Stimulated activated naive CD8-positive, alpha-beta T cell treated with anti-CD3 and anti-CD28 coated beads, Interleukin-15, Interleukin-2, amounts not matched to agents 100 U/mL and 50 U/mL, for 24 hours (primary cell): ENCODE measurements around the gene RHOBTB1.
"Not testable (repeated sequence)": the region's sequence is repeated elsewhere in the genome, so short reads cannot be mapped to it uniquely, and the experiment has no call there.

Source experiments
- ATAC-seq: fragments of 150-1000 bp; cut with Tn5 transposase; one replicate; pipeline ENCODE4 v1.10.0; 2021
- DNase-seq: peaks from one replicate; pipeline ENCODE4 v3.0.0; 2021

RHOBTB1 gene

DNA sequence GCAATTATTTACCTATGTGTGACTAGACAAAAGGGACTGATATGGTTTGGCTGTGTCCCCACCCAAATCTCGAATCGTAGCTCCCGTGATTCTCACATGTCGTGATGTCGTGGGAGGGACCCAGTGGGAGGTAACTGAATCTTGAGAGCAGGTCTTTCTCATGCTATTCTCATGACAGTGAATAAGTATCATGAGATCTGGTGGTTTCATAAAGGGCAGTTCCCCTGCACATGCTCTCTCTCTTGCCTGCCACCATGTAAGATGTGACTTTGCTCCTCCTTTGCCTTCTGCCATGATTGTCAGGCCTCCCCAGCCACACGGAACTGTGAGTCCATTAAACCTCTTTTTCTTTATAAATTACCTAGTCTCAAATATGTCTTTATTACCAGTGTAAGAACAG, 37.2 kb downstream of the RHOBTB1 start:
- not testable (repeated sequence) for DNase-seq, ATAC-seq

DNA sequence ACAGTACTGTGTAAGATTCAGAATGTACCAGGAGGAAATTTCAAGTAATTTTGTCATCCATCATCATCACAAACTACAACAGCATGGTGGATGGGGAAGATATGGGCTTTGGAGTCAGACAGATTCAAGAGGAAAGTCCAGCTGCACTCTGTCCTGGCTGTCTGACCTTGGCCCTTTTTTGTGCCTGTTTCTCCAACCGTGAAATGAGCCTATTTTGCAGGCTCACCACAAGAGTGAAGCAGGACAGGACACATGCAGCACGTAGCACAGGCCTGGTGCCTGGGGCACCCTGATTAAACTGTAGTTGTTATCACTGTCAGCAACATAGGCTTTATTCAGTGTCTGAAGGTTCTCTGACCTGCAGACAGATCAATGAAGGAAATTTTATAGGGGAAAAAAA, 37.6 kb downstream of the RHOBTB1 start:
- ATAC-seq (no peak), DNase-seq (no peak)

DNA sequence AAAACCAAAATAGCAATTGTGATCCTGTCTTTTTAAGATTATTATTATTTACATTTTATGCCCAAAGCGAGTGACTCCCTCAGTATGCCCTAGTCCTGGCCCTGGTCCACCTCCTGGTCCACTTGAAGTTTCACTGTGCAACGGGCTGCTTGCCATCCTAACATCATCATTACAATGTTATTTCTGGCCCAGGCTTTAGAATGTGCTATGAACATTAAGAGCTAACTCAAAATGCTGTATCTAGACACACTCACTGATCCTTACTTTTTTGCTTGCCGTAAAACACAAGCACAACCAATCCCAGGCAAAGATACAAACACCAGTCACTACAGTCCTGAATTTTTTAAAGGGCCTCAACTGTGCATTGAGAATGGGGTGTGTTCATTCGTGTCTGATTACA, 38.4 kb downstream of the RHOBTB1 start:
- ATAC-seq = no peak
- no peak for DNase-seq

DNA sequence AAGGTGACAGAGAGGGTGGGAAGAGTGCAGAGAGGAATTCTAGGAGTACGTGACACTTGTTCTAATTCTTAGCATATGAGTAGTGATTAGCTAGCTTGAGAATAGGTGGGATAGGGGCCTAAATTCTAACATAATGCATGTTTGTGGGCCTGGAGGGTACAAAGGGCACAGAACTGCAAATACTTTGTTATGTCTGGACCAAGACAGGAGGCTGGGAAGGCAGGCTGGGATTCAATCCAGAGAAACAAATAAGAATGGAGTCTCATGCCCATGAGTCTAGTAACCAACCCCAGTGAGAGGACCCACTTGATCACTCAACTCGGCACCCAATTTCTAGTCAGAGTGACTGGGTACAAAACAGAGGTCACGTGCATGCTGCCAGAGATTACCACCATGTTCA, 40.9 kb downstream of the RHOBTB1 start:
- ATAC-seq (no peak), DNase-seq (no peak)

DNA sequence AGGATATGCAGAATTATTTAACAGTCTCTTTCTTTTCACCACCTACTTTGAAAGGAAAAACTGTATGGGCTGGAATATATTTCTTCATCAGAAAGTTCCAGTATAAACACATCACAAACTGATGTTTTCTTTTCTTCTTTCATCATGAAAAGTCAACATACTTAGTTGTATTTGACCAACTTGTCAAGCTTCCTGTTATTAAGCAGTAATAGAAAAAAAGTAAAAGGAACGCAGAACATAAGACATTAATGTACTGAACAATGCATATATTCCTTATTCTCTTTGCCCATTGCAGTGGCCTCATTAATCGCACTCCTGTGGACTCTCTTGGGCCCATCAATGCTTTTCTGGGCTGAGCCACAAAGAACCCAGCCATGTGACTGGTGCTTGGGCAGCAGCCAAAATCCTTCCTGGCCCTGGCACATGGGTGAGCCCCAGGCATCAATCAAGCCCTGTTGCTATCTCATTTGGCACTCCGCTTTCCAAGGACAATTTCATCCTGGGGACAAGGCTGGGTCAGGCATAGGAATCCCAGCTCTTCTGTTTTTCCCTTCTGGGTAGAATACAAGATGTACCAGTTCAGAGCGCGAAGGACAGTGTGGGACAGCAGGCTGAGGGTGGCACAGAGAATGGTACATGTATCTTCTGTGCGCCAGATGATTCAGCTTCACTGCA, 42.3 kb downstream of the RHOBTB1 start:
- no peak for DNase-seq
- ATAC-seq = no peak

DNA sequence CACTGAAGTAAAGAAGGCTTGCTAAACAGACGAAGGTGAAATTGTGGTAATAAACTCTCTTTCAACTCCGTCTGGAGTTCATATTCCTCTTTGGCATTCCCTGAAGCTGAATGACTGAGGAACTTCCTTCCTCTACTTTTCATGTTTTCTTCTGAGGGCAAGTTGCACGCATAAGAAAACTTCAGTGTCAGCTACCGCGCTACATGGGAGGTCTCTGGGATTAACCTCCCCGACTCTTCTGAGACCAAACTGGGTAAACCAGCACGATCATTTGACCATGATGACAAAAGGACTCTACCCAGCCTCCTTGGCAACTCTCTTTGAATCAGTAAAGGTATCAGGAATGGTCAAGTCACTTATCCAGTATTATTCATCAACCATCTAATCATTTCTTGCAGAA, 44.7 kb downstream of the RHOBTB1 start:
- ATAC-seq (no peak), DNase-seq (no peak)

DNA sequence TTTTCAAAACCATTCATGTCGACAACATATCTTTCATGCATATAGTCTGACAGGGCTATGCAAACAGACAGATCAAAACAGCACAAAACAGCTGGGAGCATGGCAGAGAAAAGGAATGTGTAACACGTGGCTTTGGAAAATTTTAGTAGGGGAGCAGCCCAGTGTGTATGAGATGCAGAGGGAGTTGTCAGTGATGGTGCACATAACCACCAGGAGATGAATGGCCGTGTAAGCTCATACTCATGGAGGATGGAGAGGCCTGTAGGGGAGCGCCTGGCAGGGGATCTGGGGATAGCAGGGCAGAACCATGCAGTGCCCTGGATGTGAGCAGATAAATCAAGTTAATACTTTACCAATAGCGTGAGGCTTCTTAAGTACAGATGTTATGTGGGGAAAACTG, 45.7 kb downstream of the RHOBTB1 start:
- ATAC-seq (no peak), DNase-seq (no peak)

DNA sequence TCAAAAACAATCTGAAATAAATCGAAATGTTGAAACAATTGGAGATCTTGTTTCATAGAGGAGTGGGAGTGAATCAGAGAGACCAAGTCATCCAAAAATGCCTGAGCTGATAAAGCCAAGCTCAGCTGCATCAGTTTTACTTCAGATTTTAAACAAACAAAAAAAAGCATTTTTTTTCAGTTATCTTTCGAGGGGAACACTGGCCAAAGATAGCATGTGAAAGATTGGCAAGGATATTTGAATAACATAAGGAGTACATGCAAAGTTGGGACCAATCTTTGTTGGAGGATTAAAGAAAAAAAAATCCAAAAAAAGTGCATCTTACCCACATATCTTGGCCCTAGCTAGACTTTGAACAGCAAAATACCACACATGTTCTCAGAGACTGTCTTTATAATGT, 47.2 kb downstream of the RHOBTB1 start:
- DNase-seq (no peak), ATAC-seq (no peak)

DNA sequence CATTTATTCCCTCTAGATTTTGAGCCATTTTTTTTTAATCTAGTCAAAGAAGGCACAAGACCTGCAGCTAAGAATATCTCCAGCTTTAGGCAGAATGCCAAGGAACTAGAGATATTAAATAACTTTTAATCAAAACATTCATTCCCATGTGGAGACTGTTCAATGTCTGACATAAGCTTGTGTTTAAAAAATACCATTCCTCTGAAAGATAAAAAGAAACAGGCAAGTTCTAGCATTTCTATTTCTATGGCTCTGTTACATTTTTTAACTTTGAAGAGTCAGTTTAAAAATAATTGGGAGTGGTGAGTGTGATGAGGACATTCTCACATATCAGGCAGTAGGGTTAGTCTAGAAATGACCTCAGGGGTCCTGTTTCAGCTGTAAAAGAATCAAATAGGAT, 48.0 kb downstream of the RHOBTB1 start:
- no peak for DNase-seq
- no peak for ATAC-seq

DNA sequence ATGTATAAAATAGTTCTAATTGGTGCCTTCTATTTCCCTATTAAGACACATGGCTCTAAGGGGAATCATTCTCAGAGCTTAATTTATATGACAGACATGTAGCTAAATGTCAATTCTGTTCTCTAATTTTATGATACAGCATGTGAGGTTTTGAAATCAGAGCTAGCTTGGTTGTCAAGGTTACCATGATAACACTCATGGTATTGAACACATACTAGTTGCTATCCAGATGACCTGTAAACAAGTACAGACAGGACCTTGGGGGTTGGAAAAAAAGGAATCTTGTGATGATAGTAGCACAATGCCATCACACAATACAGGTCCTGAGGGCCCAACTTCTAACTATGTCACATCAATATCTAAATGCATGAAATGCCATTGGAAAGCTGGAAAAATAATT, 49.2 kb downstream of the RHOBTB1 start:
- no peak for ATAC-seq
- no peak for DNase-seq

DNA sequence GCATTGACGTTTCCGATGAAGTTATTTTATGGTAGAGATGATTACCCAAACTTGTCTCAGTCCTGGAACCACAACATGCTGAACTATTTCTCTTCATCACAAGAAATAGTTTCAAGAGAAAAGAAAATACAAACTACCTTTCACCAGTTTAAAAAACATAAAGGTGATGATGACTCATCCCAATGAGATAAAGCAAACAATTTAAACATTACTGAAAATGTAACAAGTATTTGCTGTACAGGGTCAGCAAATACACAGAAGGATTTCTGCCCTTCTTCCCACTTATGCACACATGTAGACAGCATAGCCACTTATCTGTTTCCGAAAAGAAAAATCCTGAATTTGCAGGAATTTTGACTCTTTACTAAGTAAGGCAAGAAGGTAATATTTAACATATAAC, 50.8 kb downstream of the RHOBTB1 start:
- DNase-seq (no peak), ATAC-seq (no peak)

DNA sequence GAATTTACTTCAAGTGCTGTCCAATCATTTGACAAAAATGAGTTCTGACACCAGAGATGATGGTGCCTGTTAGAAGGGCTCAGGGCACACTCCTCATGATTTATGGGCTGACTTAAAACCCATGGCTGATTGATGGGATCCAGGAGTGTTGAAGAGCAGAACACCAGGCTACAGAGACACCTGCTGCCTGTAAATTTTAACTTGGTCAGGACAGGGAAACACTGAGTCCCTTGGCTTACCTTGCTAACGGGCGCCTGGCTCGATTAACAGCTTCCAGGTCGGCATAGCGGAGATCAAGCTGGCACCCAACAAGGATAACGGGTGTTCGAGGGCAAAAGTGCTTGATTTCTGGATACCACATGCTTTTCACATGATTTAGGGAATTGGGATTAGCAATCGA, 51.4 kb downstream of the RHOBTB1 start:
- ATAC-seq = no peak
- DNase-seq = no peak

DNA sequence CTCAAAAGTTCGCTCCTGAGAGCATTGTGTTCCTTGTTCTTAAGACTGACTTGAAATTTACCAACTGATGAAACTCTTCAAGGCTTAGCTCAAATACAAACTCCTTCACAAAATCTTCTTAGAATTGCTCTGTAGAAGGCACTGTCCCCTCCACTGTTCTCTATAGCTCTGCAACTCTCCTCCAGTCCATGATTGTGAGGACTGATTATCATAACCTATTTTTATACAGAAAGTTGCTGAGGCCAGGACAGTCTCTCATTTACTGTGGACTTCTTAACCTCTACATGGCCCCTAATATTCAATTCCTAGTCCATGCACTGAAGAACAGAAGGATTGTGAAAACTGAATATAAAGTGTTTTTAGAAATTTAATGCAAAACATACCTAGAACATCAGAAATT, 53.2 kb downstream of the RHOBTB1 start:
- DNase-seq (no peak), ATAC-seq (no peak)

DNA sequence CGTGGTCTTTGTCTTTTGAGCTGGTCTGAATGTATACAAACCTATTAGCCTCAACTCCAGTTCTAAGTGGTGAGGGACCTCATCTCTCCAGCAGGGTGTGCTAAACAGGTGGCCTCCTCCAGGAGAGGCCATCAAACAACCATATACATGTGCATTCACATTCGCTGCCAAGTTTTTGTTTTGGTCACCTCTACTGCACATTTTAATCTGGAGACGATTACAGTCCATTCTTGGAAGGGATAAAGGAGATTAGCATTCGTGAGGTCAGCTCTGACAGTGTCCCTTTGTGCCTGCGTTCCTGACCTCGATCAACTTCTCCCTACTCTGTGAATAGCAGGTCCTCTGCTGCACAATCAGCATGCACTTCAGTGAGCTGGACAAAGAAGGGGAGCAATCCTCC, 60.8 kb downstream of the RHOBTB1 start:
- ATAC-seq (no peak), DNase-seq (no peak)

DNA sequence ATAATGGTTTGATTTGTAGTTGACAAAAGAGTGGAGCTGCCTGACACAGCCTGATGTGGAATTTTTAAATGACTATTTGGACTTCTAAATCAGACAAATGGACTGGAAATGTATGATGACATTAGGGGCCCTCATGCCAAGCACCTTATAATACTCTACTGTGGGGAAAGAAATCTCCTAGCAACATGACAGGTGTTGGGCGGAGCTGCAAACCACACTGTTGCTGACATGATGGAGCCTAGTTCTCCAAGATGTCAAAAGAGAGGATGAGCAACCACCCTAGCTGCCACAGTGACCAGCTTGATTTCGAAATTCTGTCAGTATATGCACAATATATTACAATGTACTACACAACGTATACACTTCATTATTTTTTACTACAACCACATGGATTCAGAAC, 65.8 kb downstream of the RHOBTB1 start:
- no peak for ATAC-seq
- no peak for DNase-seq

DNA sequence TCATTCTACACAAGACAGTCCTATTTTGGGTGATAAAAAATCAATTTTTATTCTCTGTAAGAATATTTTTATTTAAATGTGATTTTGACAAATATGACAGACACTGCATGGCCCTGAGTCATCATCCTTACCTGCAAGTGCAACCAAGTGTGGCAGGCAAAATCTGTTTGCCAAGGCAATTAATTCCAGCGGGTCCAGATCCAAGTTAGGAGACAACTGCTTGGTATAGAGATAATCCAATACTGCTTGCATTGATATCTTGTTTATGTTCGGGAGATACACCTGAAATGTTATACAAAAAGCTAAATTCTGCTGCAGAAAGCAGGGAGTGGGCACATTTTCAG, 66.2 kb downstream of the RHOBTB1 start:
- DNase-seq (no peak), ATAC-seq (no peak)

DNA sequence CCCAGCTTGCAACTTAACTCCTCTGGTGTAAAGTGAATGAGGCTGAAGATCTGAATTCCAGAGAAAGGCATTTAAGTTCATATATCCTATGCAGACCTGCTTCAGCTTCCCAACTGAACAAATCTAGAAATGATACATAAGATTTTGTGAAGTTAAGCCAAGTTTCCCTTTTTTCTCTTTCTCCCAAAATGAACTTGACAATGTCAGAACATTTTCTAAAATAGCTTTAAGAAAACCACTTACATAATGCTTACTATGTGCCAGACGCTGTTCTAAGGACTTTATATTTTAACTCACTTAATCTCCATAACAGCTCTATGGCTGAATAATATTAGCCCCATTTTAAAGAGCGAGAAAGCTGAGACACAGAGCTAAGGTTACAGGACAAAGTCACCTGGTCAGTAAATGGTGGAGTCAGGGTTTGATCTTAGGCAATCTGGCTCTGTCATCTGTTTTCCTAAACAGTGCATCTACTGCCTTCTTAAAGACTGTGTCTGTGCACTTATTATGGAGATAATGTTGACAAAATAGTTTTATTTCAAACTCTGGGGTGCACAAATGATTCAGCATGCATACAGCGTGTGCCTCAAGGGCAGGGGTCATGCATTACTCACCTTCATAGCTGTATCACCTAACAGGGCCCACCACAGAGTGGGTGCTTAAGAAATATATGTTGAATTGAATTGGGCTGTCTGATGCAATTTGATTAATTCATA, 66.8 kb downstream of the RHOBTB1 start:
- no peak for DNase-seq
- no peak for ATAC-seq

DNA sequence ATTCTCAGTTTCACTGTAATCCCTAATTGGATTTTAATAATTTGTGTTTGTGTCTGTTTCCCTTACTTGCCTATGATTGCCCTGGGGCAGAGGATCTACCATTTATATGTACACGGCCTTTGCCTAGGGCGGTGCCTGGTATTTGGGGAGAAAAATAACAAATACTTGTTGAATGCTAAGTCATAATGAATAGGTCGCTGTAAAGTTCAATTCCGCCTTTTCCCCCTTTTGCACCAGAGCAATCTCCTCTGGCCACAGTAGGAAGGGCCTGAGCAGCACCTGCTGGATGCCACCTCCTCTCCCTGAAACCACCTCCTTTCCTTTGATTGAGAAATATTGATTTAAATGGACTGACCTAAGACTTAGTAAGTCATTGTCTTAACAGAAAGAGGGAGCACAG, 70.2 kb downstream of the RHOBTB1 start:
- DNase-seq = no peak
- no peak for ATAC-seq

DNA sequence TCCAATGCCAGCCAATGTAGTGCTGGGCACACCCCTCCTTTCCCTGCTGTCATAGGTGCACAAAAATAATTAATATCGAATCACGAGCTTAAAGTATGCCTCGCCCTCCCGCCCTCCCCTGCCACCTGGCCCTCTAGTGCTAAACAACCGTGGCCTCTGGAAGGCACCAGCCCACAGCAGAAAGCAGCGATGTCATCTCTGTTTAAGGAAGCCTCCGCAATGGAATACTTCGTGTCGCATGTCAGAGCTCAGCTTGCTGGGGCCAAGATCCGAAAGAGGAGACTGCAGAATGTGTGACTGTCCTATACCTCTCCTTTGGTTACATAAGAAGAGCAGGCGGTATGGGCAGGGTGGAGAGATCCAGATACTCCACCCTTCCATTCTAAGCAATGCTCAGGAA, 71.5 kb downstream of the RHOBTB1 start:
- ATAC-seq (no peak), DNase-seq (no peak)

DNA sequence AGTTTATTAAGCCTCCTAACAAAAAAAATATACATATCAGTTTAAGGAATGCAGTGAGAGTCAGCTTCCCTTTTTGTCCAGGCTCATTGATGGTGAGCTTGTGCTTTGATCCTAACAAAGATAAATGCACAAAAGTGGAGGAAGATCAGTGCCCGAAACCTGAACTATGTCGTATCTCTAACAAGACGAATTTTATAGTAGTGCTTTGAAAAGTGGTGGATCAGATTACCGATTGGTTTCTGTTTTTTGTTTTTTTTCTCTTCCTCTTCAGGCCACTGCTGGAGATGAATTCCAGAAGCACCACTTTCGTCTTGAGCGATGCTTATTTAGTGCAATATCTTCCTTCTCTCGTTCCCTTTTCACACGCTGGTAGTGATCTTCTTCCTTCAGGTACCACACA, 72.8 kb downstream of the RHOBTB1 start:
- ATAC-seq (no peak), DNase-seq (no peak)

DNA sequence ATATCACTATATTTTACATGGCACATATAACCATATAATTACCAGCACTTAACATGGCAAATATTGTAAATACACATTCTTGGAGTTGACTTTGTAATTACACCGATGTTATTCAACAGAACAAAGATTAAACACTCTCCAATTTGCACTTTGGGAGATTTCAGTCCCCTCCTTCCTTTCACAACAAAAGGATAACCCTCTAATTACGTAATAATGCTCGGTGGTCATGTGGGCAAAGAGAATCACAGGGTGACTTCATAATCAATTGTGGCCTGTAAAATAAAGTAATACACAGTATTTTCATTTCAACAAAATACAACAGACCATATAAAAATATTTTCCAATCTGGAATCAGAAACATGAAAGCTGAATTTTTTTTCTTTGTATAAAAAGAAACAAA, 73.2 kb downstream of the RHOBTB1 start:
- ATAC-seq = no peak
- DNase-seq = no peak

DNA sequence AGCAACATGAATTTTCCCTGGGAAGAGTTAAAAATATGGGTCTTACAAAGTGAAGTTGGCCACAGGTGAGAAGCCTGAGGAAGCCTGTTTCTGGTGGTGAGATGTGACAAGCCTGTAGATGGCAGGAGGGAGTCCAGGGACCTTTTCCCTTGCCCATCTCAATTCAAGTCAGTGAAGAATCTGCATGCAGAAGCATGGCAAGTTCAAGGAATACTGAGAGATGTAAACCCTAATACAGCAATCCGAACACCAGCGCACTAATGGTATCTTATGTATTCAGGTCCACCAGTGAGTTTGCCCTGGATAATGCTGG, 73.6 kb downstream of the RHOBTB1 start:
- ATAC-seq (no peak), DNase-seq (no peak)

DNA sequence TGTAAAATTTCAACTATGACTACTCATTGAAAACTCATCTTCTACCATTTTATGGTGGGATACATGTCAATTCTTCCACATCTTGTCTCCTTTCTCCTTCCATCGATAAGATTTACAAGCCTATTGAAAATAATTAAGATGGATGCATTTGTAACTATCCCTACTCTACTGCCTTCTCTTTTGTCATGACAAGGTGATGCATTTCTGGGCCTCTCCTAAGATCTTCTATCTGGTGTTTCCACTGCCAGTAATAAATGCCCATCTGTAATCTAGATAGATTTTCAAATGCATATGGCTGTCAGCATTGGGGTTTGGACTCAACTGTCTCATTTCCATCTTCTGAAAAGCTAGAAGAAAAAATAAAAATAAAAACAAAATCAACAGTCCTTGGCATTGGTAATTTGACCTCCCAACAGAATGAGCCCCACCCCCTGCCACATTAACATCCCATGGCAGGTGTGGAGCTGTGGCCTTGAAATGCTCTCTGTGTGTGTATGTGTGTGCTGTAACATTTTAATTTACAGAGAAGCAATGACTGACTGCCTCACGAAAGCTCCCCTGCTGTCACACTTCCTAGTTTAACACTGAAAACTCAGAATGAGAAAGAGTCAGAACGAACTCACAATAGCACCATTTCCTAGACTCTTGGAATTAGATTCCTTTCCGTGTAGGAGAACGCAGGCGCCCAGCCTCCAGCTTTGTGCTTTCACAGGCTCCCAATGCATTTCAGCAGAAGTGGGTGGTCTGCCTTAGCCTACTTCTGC, 74.2 kb downstream of the RHOBTB1 start:
- no peak for ATAC-seq
- no peak for DNase-seq

DNA sequence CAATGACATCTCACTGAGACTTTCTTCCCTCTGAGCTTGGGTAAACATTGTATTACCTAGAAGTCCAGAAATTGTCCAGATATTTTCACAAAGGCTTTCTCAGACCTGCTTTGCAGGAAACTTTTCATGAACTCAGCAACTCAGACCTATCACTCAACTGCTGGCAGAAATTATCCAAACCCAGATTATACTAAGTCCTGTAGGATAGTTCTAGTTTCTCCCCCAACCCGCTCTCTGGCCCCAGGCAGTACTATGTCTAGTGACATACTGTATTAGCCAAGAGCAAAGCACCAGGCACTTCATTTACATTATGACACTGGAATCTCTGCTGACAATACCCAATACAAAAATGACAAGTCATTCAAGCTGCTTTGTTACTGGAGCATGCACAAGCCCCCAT, 75.0 kb downstream of the RHOBTB1 start:
- ATAC-seq (no peak), DNase-seq (no peak)
